ENCODE measurements around the gene TNC. TPM values are rescaled to one million over a fixed set of nuclear protein-coding genes. Genes with fewer than 3 reads are reported as not detected.

TNC gene
- total and polyA plus RNA-seq, 2 donors (not counting 3 experiments of a cell fraction or from before 2014, with no cell fraction given): 0.29 TPM; not detected in 1

GRCh38 chr9:115032296-115032695, 85.7 kb downstream of the TNC start:
- Histone ChIP-seq H3K9me3 (replicated peaks; ENCODE audit: control insufficient read depth, insufficient read depth, low read length) (no peaks in the 10 kb centered on the region), H3K27me3 (ENCODE audit: control insufficient read depth in 2 of 2, insufficient read depth in 2 of 2, low read length in 2 of 2) (no peaks in the 10 kb centered on the region), H3K4me2 (ENCODE audit: insufficient read depth, low read length) (no peak overlapping the region), H4K20me1 (replicated peaks; ENCODE audit: control insufficient read depth, extremely low read depth, insufficient read depth, low read length) (no peaks in the 10 kb centered on the region), H3K9me1 (replicated peaks; ENCODE audit: control insufficient read depth, extremely low read depth, insufficient read depth, low read length) (no peaks in the 10 kb centered on the region), H3K79me2 (ENCODE audit: control insufficient read depth, insufficient read depth, low read length) (no peaks in the 10 kb centered on the region), H3K4me3 (replicated peaks in 1 of 3; ENCODE audit: insufficient read depth in 1 of 3, low read depth in 1 of 3, low read length in 3 of 3) (no peak overlapping the region), H3K9ac (replicated peaks; ENCODE audit: extremely low read depth, insufficient read depth, low read length) (no peak overlapping the region), H3K27ac (ENCODE audit: insufficient read depth, low read depth, low read length) (no peak overlapping the region), H2AFZ (ENCODE audit: low read depth, low read length) (no peak overlapping the region), H3K4me1 (ENCODE audit: control insufficient read depth, extremely low read depth, insufficient read depth, low read length) (no peaks in the 10 kb centered on the region), H3K36me3 (ENCODE audit: control insufficient read depth in 2 of 2, extremely low read depth in 1 of 2, insufficient read depth in 2 of 2, low read length in 2 of 2) (no peaks in the 10 kb centered on the region)
- CTCF ChIA-PET: no interaction called here
- BruUV-seq (replicated peaks): no TSS peak
- no peak for FAIRE-seq
- TF ChIP-seq JUN (IDR thresholded peaks at IDR 0.05; ENCODE audit: borderline replicate concordance, insufficient read depth, insufficient read length, low read depth) (no peak), CTCF (IDR thresholded peaks at IDR 0.05; ENCODE audit: extremely low read depth in 1 of 2, insufficient read depth in 1 of 2, low read depth in 1 of 2, low read length in 2 of 2) (no peak), MYC (IDR thresholded peaks at IDR 0.05; ENCODE audit: low read depth, low read length) (no peak), MAX (IDR thresholded peaks at IDR 0.05; ENCODE audit: insufficient read depth, insufficient read length) (no peak), POLR2A (IDR thresholded peaks at IDR 0.05; ENCODE audit: low read depth, low read length) (no peak), GATA2 (IDR thresholded peaks at IDR 0.05; ENCODE audit: insufficient read depth, insufficient read length, low read depth, low read length) (no peak), EZH2 (IDR thresholded peaks at IDR 0.05; ENCODE audit: borderline replicate concordance, low read depth, low read length, severe bottlenecking) (no peak), POLR2AphosphoS5 (IDR thresholded peaks at IDR 0.05; ENCODE audit: insufficient read depth, low read depth, low read length) (no peak), FOS (IDR thresholded peaks at IDR 0.05; ENCODE audit: borderline replicate concordance, insufficient read depth, low read length) (no peak)
- POLR2A ChIA-PET: no interaction called here
- intact Hi-C loops (cut with micrococcal nuclease): no loop called here
- DNase-seq (ENCODE audit: low read depth, low spot score): no peak
- dilution Hi-C loops (cut with MboI; ENCODE audit: extremely low pct_ligation_motif_present, low sequenced_read_pairs): no loop called here

Data from endothelial cell of umbilical vein (primary cell).